ENCODE results near the gene GBP5.
"Not testable (repeated sequence)": the region's sequence is repeated elsewhere in the genome, so short reads cannot be mapped to it uniquely, and the experiment has no call there.

GBP5 gene

GRCh38 chr1:89284078-89284763, 11.6 kb upstream of the GBP5 start:
- not testable (repeated sequence) for H3K9me3 ChIP-seq (ENCODE audit: control insufficient read depth in 5 of 5, low read length in 5 of 5); H3K36me3 ChIP-seq (ENCODE audit: control insufficient read depth in 5 of 5, insufficient read depth in 5 of 5, low read length in 5 of 5); H3K27me3 ChIP-seq (ENCODE audit: control insufficient read depth in 5 of 5, insufficient read depth in 4 of 5, low read length in 5 of 5); H3K9ac ChIP-seq (ENCODE audit: low read length in 5 of 5); H3K27ac ChIP-seq (ENCODE audit: low read depth, low read length); H3K4me3 ChIP-seq (ENCODE audit: low read depth in 1 of 5, low read length in 5 of 5)
- H3K4me1 ChIP-seq (ENCODE audit: control insufficient read depth in 5 of 5, insufficient read depth in 5 of 5, low read length in 5 of 5): peaks cover 2 to 20% (median 15%) of the 10 kb centered on the region in 5 donors

GRCh38 chr1:89280766-89281165, 8.1 kb upstream of the GBP5 start:
- no peak overlapping the region for H3K27ac ChIP-seq (ENCODE audit: low read depth, low read length)

GRCh38 chr1:89279011-89279466, 6.4 kb upstream of the GBP5 start:
- no peaks in the 10 kb centered on the region for H3K36me3 ChIP-seq (ENCODE audit: control insufficient read depth in 5 of 5, insufficient read depth in 5 of 5, low read length in 5 of 5)
- no peaks in the 10 kb centered on the region for H3K27me3 ChIP-seq (ENCODE audit: control insufficient read depth in 5 of 5, insufficient read depth in 4 of 5, low read length in 5 of 5)
- H3K9me3 ChIP-seq (ENCODE audit: control insufficient read depth in 5 of 5, low read length in 5 of 5): no peaks in the 10 kb centered on the region
- no peak overlapping the region for H3K9ac ChIP-seq (ENCODE audit: low read length in 5 of 5)
- no peak overlapping the region for H3K27ac ChIP-seq (ENCODE audit: low read depth, low read length)
- H3K4me3 ChIP-seq (ENCODE audit: low read depth in 1 of 5, low read length in 5 of 5): no peak overlapping the region
- peaks cover 0 to 8% (median 0%) of the 10 kb centered on the region in 5 donors for H3K4me1 ChIP-seq (ENCODE audit: control insufficient read depth in 5 of 5, insufficient read depth in 5 of 5, low read length in 5 of 5)

More at GRCh38 chr1:89280766-89281165, 8.1 kb upstream of the GBP5 start:
- no peak overlapping the region for H3K9ac ChIP-seq (ENCODE audit: low read length in 5 of 5)
- no peaks in the 10 kb centered on the region for H3K9me3 ChIP-seq (ENCODE audit: control insufficient read depth in 5 of 5, low read length in 5 of 5)
- H3K4me3 ChIP-seq (ENCODE audit: low read depth in 1 of 5, low read length in 5 of 5): no peak overlapping the region
- no peaks in the 10 kb centered on the region for H3K27me3 ChIP-seq (ENCODE audit: control insufficient read depth in 5 of 5, insufficient read depth in 4 of 5, low read length in 5 of 5)
- H3K36me3 ChIP-seq (ENCODE audit: control insufficient read depth in 5 of 5, insufficient read depth in 5 of 5, low read length in 5 of 5): no peaks in the 10 kb centered on the region
- H3K4me1 ChIP-seq (ENCODE audit: control insufficient read depth in 5 of 5, insufficient read depth in 5 of 5, low read length in 5 of 5): no peaks in the 10 kb centered on the region

- no peaks in the 10 kb centered on the region for H3K36me3 ChIP-seq (ENCODE audit: control insufficient read depth in 5 of 5, insufficient read depth in 5 of 5, low read length in 5 of 5)
- no peak overlapping the region for H3K9ac ChIP-seq (ENCODE audit: low read length in 5 of 5)
- peaks cover 0 to 8% (median 0%) of the 10 kb centered on the region in 5 donors for H3K4me1 ChIP-seq (ENCODE audit: control insufficient read depth in 5 of 5, insufficient read depth in 5 of 5, low read length in 5 of 5)
- no peaks in the 10 kb centered on the region for H3K9me3 ChIP-seq (ENCODE audit: control insufficient read depth in 5 of 5, low read length in 5 of 5)
- H3K27me3 ChIP-seq (ENCODE audit: control insufficient read depth in 5 of 5, insufficient read depth in 4 of 5, low read length in 5 of 5): no peaks in the 10 kb centered on the region
- no peak overlapping the region for H3K4me3 ChIP-seq (ENCODE audit: low read depth in 1 of 5, low read length in 5 of 5)
- H3K27ac ChIP-seq (ENCODE audit: low read depth, low read length): no peak overlapping the region
These were observed 5.1 kb upstream of the GBP5 start for GRCh38 chr1:89277725-89278124.

GRCh38 chr1:89276690-89277089, 4.0 kb upstream of the GBP5 start:
- Histone ChIP-seq H3K4me3 (ENCODE audit: low read depth in 1 of 5, low read length in 5 of 5) (no peak overlapping the region), H3K36me3 (ENCODE audit: control insufficient read depth in 5 of 5, insufficient read depth in 5 of 5, low read length in 5 of 5) (no peaks in the 10 kb centered on the region), H3K27me3 (ENCODE audit: control insufficient read depth in 5 of 5, insufficient read depth in 4 of 5, low read length in 5 of 5) (no peaks in the 10 kb centered on the region), H3K27ac (ENCODE audit: low read depth, low read length) (no peak overlapping the region), H3K9ac (ENCODE audit: low read length in 5 of 5) (no peak overlapping the region), H3K4me1 (ENCODE audit: control insufficient read depth in 5 of 5, insufficient read depth in 5 of 5, low read length in 5 of 5) (peaks cover 0 to 8% (median 0%) of the 10 kb centered on the region in 5 donors), H3K9me3 (ENCODE audit: control insufficient read depth in 5 of 5, low read length in 5 of 5) (no peaks in the 10 kb centered on the region)

- Histone ChIP-seq H3K4me1 (ENCODE audit: control insufficient read depth in 5 of 5, insufficient read depth in 5 of 5, low read length in 5 of 5) (peaks cover 0 to 8% (median 0%) of the 10 kb centered on the region in 5 donors), H3K27ac (ENCODE audit: low read depth, low read length) (no peak overlapping the region), H3K27me3 (ENCODE audit: control insufficient read depth in 5 of 5, insufficient read depth in 4 of 5, low read length in 5 of 5) (no peaks in the 10 kb centered on the region), H3K9ac (ENCODE audit: low read length in 5 of 5) (no peak overlapping the region), H3K36me3 (ENCODE audit: control insufficient read depth in 5 of 5, insufficient read depth in 5 of 5, low read length in 5 of 5) (no peaks in the 10 kb centered on the region), H3K4me3 (ENCODE audit: low read depth in 1 of 5, low read length in 5 of 5) (no peak overlapping the region), H3K9me3 (ENCODE audit: control insufficient read depth in 5 of 5, low read length in 5 of 5) (no peaks in the 10 kb centered on the region)
These were observed 1.8 kb upstream of the GBP5 start for GRCh38 chr1:89274411-89274857.

GRCh38 chr1:89273324-89273778, 691 bp upstream of the GBP5 start:
- Histone ChIP-seq H3K4me1 (ENCODE audit: control insufficient read depth in 5 of 5, insufficient read depth in 5 of 5, low read length in 5 of 5) (peaks cover 0 to 8% (median 0%) of the 10 kb centered on the region in 5 donors), H3K27ac (ENCODE audit: low read depth, low read length) (no peak overlapping the region), H3K36me3 (ENCODE audit: control insufficient read depth in 5 of 5, insufficient read depth in 5 of 5, low read length in 5 of 5) (no peaks in the 10 kb centered on the region), H3K27me3 (ENCODE audit: control insufficient read depth in 5 of 5, insufficient read depth in 4 of 5, low read length in 5 of 5) (no peaks in the 10 kb centered on the region), H3K9ac (ENCODE audit: low read length in 5 of 5) (no peak overlapping the region), H3K4me3 (ENCODE audit: low read depth in 1 of 5, low read length in 5 of 5) (no peak overlapping the region), H3K9me3 (ENCODE audit: control insufficient read depth in 5 of 5, low read length in 5 of 5) (no peaks in the 10 kb centered on the region)

GRCh38 chr1:89271341-89272015, 1.2 kb downstream of the GBP5 start:
- Histone ChIP-seq H3K4me1 (ENCODE audit: control insufficient read depth in 5 of 5, insufficient read depth in 5 of 5, low read length in 5 of 5) (peaks cover 0 to 8% (median 0%) of the 10 kb centered on the region in 5 donors), H3K27ac (ENCODE audit: low read depth, low read length) (no peak overlapping the region), H3K4me3 (ENCODE audit: low read depth in 1 of 5, low read length in 5 of 5) (peak overlapping the region in 1 of 5 donors; percentile 49), H3K9me3 (ENCODE audit: control insufficient read depth in 5 of 5, low read length in 5 of 5) (no peaks in the 10 kb centered on the region), H3K36me3 (ENCODE audit: control insufficient read depth in 5 of 5, insufficient read depth in 5 of 5, low read length in 5 of 5) (no peaks in the 10 kb centered on the region), H3K9ac (ENCODE audit: low read length in 5 of 5) (peak overlapping the region in 1 of 5 donors; percentile 6), H3K27me3 (ENCODE audit: control insufficient read depth in 5 of 5, insufficient read depth in 4 of 5, low read length in 5 of 5) (no peaks in the 10 kb centered on the region)

- H3K4me1 ChIP-seq (ENCODE audit: control insufficient read depth in 5 of 5, insufficient read depth in 5 of 5, low read length in 5 of 5): peaks cover 0 to 8% (median 0%) of the 10 kb centered on the region in 5 donors
- no peak overlapping the region for H3K4me3 ChIP-seq (ENCODE audit: low read depth in 1 of 5, low read length in 5 of 5)
- H3K27ac ChIP-seq (ENCODE audit: low read depth, low read length): no peak overlapping the region
- H3K9ac ChIP-seq (ENCODE audit: low read length in 5 of 5): no peak overlapping the region
- no peaks in the 10 kb centered on the region for H3K9me3 ChIP-seq (ENCODE audit: control insufficient read depth in 5 of 5, low read length in 5 of 5)
- no peaks in the 10 kb centered on the region for H3K36me3 ChIP-seq (ENCODE audit: control insufficient read depth in 5 of 5, insufficient read depth in 5 of 5, low read length in 5 of 5)
- H3K27me3 ChIP-seq (ENCODE audit: control insufficient read depth in 5 of 5, insufficient read depth in 4 of 5, low read length in 5 of 5): no peaks in the 10 kb centered on the region
These were observed 2.2 kb downstream of the GBP5 start for GRCh38 chr1:89270423-89270822.

- no peak overlapping the region for H3K9ac ChIP-seq (ENCODE audit: low read length in 5 of 5)
- no peaks in the 10 kb centered on the region for H3K9me3 ChIP-seq (ENCODE audit: control insufficient read depth in 5 of 5, low read length in 5 of 5)
- H3K27me3 ChIP-seq (ENCODE audit: control insufficient read depth in 5 of 5, insufficient read depth in 4 of 5, low read length in 5 of 5): no peaks in the 10 kb centered on the region
- H3K27ac ChIP-seq (ENCODE audit: low read depth, low read length): no peak overlapping the region
- H3K4me1 ChIP-seq (ENCODE audit: control insufficient read depth in 5 of 5, insufficient read depth in 5 of 5, low read length in 5 of 5): peaks cover 0 to 2% (median 0%) of the 10 kb centered on the region in 5 donors
- no peak overlapping the region for H3K4me3 ChIP-seq (ENCODE audit: low read depth in 1 of 5, low read length in 5 of 5)
- H3K36me3 ChIP-seq (ENCODE audit: control insufficient read depth in 5 of 5, insufficient read depth in 5 of 5, low read length in 5 of 5): no peaks in the 10 kb centered on the region
These were observed 3.4 kb downstream of the GBP5 start for GRCh38 chr1:89269277-89269676.
